Tibial artery (tissue), 4 donors: ENCODE results near the gene PRKAG1.

Source experiments
- DNase-seq, 2 donors: peaks; one replicate each; pipeline ENCODE4 v3.0.0-alpha.2; 2019
- H3K27ac ChIP-seq, 2 donors: fragments of 200-600 bp; sonication (generic) in 1 of 2; 1 replicate in 1 of 2; 2 replicates in 1 of 2; pipeline ENCODE4 v1.5.1; 2018 to 2019; ENCODE audit warnings: mild to moderate bottlenecking in 1 of 2
- H3K27me3 ChIP-seq, 2 donors: fragments of 200-600 bp; sonication (generic) in 1 of 2; one replicate each; pipeline versions ENCODE4 v1.5.1 to v1.6.0; 2016 to 2019
- H3K36me3 ChIP-seq, 3 donors: fragments of 200-600 bp; sonication (generic) in 2 of 3; one replicate each; pipeline ENCODE4 v1.5.1; 2016 to 2019; ENCODE audit warnings: mild to moderate bottlenecking in 2 of 3
- H3K4me1 ChIP-seq, 4 donors: fragments of 200-600 bp; sonication (generic) in 2 of 4; 1 replicate in 3 of 4; 2 replicates in 1 of 4; pipeline ENCODE4 v1.5.1; 2016 to 2019
- H3K4me3 ChIP-seq, 2 donors: fragments of 200-600 bp; sonication (generic) in 1 of 2; 1 replicate in 1 of 2; 2 replicates in 1 of 2; pipeline ENCODE4 v1.5.1; 2018 to 2019; ENCODE audit warnings: mild to moderate bottlenecking in 2 of 2
- H3K9me3 ChIP-seq, 3 donors: fragments of 200-600 bp; sonication (generic) in 1 of 3; one replicate each; pipeline ENCODE4 v1.5.1; 2016 to 2019
- intact Hi-C: fragments of 100-400 bp; cut with DNase I; formaldehyde crosslinking; loops from one replicate; pipeline ENCODE4 v1.15.0; 2023; ENCODE audit warnings: low total_unique reads
- TF ChIP-seq, protein P1 (sequence below), 2 experiments: fragments of 200-600 bp in 1 of 2; fragments of 450-650 bp in 1 of 2; IDR thresholded peaks; one replicate each; pipeline ENCODE4 v1.5.1; 2017 to 2019; ENCODE audit warnings: antibody characterized with exemption in 2 of 2, mild to moderate bottlenecking in 1 of 2, moderate library complexity in 1 of 2

PRKAG1 gene

DNA sequence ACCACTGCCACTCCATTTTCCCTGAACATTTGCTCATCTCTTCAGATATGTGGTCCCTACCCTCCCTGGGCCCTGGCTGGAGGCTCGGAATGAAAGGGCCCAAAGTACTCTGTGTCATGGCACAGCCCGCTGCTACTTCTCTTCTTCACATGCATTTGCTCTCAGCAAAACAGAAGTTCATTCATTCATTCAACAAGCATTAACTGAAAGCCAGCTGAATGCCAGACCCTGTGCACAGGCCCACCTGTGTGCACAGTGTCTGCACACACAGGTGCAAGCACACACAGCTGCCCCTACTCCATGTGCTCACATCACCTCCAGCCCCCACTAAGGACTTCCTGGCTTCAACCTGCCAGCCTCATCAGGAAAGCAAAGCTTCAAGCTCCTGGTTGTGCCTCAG lies 32.7 kb downstream of the PRKAG1 start:
- intact Hi-C loops = loop anchor here (10.0 kb wide), 1 partner anchor 121 kb away; the partner anchor contains the start of gene RND1
- Histone ChIP-seq H3K27me3 (peaks cover 0 to 48% of the 10 kb centered on the region in 2 donors), H3K4me3 (no peak overlapping the region), H3K27ac (no peak overlapping the region), H3K4me1 (peaks cover 0 to 21% (median 18%) of the 10 kb centered on the region in 4 donors), H3K9me3 (no peaks in the 10 kb centered on the region), H3K36me3 (no peaks in the 10 kb centered on the region)
- DNase-seq = no peak
- TF ChIP-seq, protein P1, sequence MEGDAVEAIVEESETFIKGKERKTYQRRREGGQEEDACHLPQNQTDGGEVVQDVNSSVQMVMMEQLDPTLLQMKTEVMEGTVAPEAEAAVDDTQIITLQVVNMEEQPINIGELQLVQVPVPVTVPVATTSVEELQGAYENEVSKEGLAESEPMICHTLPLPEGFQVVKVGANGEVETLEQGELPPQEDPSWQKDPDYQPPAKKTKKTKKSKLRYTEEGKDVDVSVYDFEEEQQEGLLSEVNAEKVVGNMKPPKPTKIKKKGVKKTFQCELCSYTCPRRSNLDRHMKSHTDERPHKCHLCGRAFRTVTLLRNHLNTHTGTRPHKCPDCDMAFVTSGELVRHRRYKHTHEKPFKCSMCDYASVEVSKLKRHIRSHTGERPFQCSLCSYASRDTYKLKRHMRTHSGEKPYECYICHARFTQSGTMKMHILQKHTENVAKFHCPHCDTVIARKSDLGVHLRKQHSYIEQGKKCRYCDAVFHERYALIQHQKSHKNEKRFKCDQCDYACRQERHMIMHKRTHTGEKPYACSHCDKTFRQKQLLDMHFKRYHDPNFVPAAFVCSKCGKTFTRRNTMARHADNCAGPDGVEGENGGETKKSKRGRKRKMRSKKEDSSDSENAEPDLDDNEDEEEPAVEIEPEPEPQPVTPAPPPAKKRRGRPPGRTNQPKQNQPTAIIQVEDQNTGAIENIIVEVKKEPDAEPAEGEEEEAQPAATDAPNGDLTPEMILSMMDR (IDR thresholded peaks at IDR 0.05) = no peak

GRCh38 chr12:48985475-48985897 lies 33.1 kb downstream of the PRKAG1 start:
- Histone ChIP-seq H3K9me3 (no peaks in the 10 kb centered on the region), H3K27me3 (peaks cover 0 to 48% of the 10 kb centered on the region in 2 donors)
- intact Hi-C loops = loop anchor here (10.0 kb wide), 1 partner anchor 121 kb away; the partner anchor contains the start of gene RND1

DNA sequence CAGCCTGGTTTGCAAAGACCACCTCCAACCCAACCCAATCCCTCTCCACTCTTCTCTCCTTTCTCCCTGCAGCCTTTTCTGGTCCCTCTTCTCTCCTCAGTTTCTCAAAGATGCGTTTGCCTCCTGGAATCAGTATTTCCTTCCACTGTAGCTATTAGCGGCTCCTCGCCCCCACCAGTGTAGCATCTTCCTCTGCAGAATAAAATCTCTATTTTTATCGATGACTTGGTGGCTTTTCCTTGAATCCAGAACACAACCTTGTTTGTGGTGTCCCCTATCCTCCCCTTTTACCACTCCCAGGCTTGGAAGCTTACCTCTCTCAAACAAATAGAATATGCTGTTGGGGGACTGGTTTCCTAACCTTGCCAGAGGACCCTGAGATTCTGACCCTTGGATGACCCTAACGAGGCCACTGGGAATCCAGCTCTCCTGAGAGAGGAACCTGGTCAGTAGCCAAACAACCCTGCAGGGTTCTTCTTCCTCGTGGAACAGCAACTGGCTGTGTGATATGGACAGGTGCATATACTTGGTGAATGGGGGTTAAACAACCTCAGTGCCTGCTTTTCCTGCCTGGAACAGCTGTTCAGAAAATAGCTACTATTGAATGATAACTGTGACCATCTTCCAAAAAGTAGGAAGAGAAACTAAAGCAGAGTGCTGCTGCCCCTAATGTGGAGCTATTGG lies 36.0 kb downstream of the PRKAG1 start:
- Histone ChIP-seq H3K4me1 (peaks cover 11 to 55% (median 50%) of the 10 kb centered on the region in 4 donors), H3K9me3 (no peaks in the 10 kb centered on the region), H3K4me3 (no peak overlapping the region), H3K27me3 (peaks cover 9 to 60% of the 10 kb centered on the region in 2 donors), H3K36me3 (no peaks in the 10 kb centered on the region), H3K27ac (no peak overlapping the region)
- DNase-seq = no peak
- TF ChIP-seq, protein P1 (IDR thresholded peaks at IDR 0.05) = no peak
- intact Hi-C loops = loop anchor here (10.0 kb wide), 1 partner anchor 118 kb away; the partner anchor contains the start of gene RND1

More at GRCh38 chr12:48985475-48985897, 33.1 kb downstream of the PRKAG1 start:
- peak overlapping the region in 1 of 2 donors; percentile 16 for H3K4me3 ChIP-seq
- no peak overlapping the region for H3K27ac ChIP-seq
- H3K36me3 ChIP-seq = no peaks in the 10 kb centered on the region
- no peak for DNase-seq
- peaks cover 0 to 25% (median 22%) of the 10 kb centered on the region in 4 donors for H3K4me1 ChIP-seq
- TF ChIP-seq, protein P1 (IDR thresholded peaks at IDR 0.05) = no peak

DNA sequence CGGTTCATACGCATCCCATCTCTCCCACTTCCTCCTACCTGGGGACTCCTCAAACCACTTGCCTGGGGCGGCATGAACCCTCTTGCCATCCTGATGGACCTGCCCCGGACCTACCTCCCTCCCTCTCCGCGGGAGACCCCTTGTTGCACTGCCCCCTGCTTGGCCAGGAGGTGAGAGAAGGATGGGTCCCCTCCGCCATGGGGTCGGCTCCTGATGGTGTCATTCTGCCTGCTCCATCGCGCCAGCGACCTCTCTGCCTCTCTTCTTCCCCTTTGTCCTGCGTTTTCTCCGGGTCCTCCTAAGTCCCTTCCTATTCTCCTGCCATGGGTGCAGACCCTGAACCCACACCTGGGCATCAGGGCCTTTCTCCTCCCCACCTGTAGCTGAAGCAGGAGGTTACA lies 36.8 kb downstream of the PRKAG1 start:
- intact Hi-C loops = loop anchor here (10.0 kb wide), 1 partner anchor 117 kb away; the partner anchor contains the start of gene RND1
- no peak overlapping the region for H3K4me3 ChIP-seq
- TF ChIP-seq, protein P1 (IDR thresholded peaks at IDR 0.05) = no peak
- H3K9me3 ChIP-seq = no peaks in the 10 kb centered on the region
- no peak overlapping the region for H3K27ac ChIP-seq
- H3K36me3 ChIP-seq = no peaks in the 10 kb centered on the region
- peaks cover 9 to 68% of the 10 kb centered on the region in 2 donors for H3K27me3 ChIP-seq
- DNase-seq = no peak
- H3K4me1 ChIP-seq = peaks cover 11 to 55% (median 50%) of the 10 kb centered on the region in 4 donors

GRCh38 chr12:48980953-48981756 lies 37.4 kb downstream of the PRKAG1 start:
- TF ChIP-seq, protein P1 (IDR thresholded peaks at IDR 0.05) = no peak
- Histone ChIP-seq H3K9me3 (no peaks in the 10 kb centered on the region), H3K4me3 (peak overlapping the region; percentile 4 to 35), H3K27me3 (peaks cover 9 to 74% of the 10 kb centered on the region in 2 donors), H3K4me1 (peaks cover 11 to 54% (median 50%) of the 10 kb centered on the region in 4 donors), H3K36me3 (no peaks in the 10 kb centered on the region), H3K27ac (no peak overlapping the region)
- no peak for DNase-seq
- intact Hi-C loops = loop anchor here (10.0 kb wide), 1 partner anchor 116 kb away; the partner anchor contains the start of gene RND1
